Measurements from ENCODE around the gene ZNF19.

ZNF19 gene

DNA sequence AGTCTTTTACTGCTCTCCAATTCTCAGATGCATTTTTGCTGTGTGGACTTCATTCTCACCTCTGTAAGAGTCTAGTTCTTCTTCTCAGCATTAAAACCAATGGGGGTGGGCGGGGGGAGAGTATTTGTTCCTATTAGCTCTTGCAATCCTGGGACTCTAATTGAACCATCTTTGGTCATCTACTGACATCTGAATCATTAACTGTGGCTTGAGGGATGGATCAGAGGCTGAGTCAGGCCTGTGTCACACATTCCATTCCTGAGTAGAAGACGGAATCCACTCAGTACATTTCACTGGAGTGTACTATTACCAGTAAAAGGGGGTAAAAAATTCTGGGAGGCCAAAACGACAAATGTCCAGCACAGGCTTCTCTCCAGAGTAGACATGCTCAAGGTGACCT is 14.3 kb downstream of the ZNF19 start:
- no peak for TF ChIP-seq EZH2phosphoT487 (IDR thresholded peaks at IDR 0.05; ENCODE audit: borderline replicate concordance)
- TF ChIP-seq, protein P1, sequence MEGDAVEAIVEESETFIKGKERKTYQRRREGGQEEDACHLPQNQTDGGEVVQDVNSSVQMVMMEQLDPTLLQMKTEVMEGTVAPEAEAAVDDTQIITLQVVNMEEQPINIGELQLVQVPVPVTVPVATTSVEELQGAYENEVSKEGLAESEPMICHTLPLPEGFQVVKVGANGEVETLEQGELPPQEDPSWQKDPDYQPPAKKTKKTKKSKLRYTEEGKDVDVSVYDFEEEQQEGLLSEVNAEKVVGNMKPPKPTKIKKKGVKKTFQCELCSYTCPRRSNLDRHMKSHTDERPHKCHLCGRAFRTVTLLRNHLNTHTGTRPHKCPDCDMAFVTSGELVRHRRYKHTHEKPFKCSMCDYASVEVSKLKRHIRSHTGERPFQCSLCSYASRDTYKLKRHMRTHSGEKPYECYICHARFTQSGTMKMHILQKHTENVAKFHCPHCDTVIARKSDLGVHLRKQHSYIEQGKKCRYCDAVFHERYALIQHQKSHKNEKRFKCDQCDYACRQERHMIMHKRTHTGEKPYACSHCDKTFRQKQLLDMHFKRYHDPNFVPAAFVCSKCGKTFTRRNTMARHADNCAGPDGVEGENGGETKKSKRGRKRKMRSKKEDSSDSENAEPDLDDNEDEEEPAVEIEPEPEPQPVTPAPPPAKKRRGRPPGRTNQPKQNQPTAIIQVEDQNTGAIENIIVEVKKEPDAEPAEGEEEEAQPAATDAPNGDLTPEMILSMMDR (conservative IDR thresholded peaks at IDR 0.05; ENCODE audit: low read length): no peak
- H3K36me3 ChIP-seq (ENCODE audit: insufficient read depth, low read length): no peaks in the 10 kb centered on the region
- H2AFZ ChIP-seq (ENCODE audit: low read length): no peak overlapping the region
- H3K27me3 ChIP-seq (ENCODE audit: insufficient read depth, low read length, poor library complexity, severe bottlenecking): no peaks in the 10 kb centered on the region
- H3K4me3 ChIP-seq (ENCODE audit: low read length, poor library complexity, severe bottlenecking): no peak overlapping the region
- H3K9me2 ChIP-seq (replicated peaks; ENCODE audit: low read depth, low read length): no peaks in the 10 kb centered on the region
- no peak overlapping the region for H3K4me2 ChIP-seq (ENCODE audit: low read depth, low read length, poor library complexity, severe bottlenecking)
- H4K20me1 ChIP-seq (ENCODE audit: insufficient read depth, low read length, poor library complexity, severe bottlenecking): no peaks in the 10 kb centered on the region
- no peaks in the 10 kb centered on the region for H3K79me2 ChIP-seq (ENCODE audit: insufficient read depth, low read length)
- H3K9ac ChIP-seq (ENCODE audit: low read depth, low read length, poor library complexity, severe bottlenecking): no peak overlapping the region
- H3K9me3 ChIP-seq (ENCODE audit: insufficient read depth, low read depth, low read length): no peaks in the 10 kb centered on the region
- H3K4me1 ChIP-seq (ENCODE audit: insufficient read depth, low read length, poor library complexity, severe bottlenecking): no peaks in the 10 kb centered on the region
- no peaks in the 10 kb centered on the region for H3F3A ChIP-seq (ENCODE audit: low read depth)

DNA sequence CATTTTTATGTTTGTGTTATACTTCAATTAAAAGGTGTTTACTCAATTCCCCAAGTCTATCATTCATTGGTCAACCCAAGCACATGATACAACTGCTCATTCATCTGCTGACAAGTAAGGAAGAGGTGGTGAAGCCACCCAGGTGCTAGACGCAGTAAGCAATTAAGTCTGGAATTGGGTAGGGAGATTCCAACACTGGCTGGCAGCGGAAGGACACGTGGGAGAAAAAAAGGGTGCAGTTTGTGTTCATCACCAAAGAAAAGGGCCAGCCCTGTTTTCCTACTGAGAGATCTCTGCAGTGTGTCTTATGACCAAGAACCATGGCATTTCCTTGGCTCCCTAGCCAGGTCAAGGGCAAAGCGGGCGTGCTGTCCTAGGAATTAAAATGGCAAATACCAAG is 15.2 kb downstream of the ZNF19 start:
- Histone ChIP-seq H2AFZ (ENCODE audit: low read length) (no peak overlapping the region), H3K27me3 (ENCODE audit: insufficient read depth, low read length, poor library complexity, severe bottlenecking) (no peaks in the 10 kb centered on the region), H4K20me1 (ENCODE audit: insufficient read depth, low read length, poor library complexity, severe bottlenecking) (no peaks in the 10 kb centered on the region), H3F3A (ENCODE audit: low read depth) (no peaks in the 10 kb centered on the region), H3K4me2 (ENCODE audit: low read depth, low read length, poor library complexity, severe bottlenecking) (no peak overlapping the region), H3K4me1 (ENCODE audit: insufficient read depth, low read length, poor library complexity, severe bottlenecking) (no peaks in the 10 kb centered on the region), H3K79me2 (ENCODE audit: insufficient read depth, low read length) (no peaks in the 10 kb centered on the region), H3K36me3 (ENCODE audit: insufficient read depth, low read length) (no peaks in the 10 kb centered on the region), H3K9ac (ENCODE audit: low read depth, low read length, poor library complexity, severe bottlenecking) (no peak overlapping the region), H3K9me2 (replicated peaks; ENCODE audit: low read depth, low read length) (no peaks in the 10 kb centered on the region), H3K4me3 (ENCODE audit: low read length, poor library complexity, severe bottlenecking) (no peak overlapping the region), H3K9me3 (ENCODE audit: insufficient read depth, low read depth, low read length) (no peaks in the 10 kb centered on the region)
- TF ChIP-seq EZH2phosphoT487 (IDR thresholded peaks at IDR 0.05; ENCODE audit: borderline replicate concordance): no peak
- TF ChIP-seq, protein P1 (conservative IDR thresholded peaks at IDR 0.05; ENCODE audit: low read length): no peak

DNA sequence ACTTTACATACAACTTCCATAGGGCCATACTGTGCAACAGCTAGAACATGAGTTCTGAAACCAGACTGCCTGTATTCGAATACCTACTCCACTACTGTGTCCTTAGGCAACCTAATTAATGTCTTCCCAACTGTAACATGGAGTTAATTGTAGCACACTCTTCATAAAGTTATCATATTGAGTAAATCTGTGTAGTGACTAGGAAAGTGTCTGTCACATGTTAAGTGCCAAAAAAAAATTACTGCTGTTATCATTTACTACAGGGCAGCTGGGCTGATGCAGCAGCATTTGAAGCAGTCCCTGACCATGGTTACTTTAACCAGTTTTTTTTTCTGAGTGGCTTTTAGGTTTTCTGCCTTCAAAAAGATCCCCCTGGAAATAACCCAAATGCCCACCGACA is 16.2 kb downstream of the ZNF19 start:
- no peak overlapping the region for H2AFZ ChIP-seq (ENCODE audit: low read length)
- H3K4me2 ChIP-seq (ENCODE audit: low read depth, low read length, poor library complexity, severe bottlenecking): no peak overlapping the region
- H3K4me1 ChIP-seq (ENCODE audit: insufficient read depth, low read length, poor library complexity, severe bottlenecking): no peaks in the 10 kb centered on the region
- TF ChIP-seq, protein P1 (conservative IDR thresholded peaks at IDR 0.05; ENCODE audit: low read length): no peak
- no peak for TF ChIP-seq EZH2phosphoT487 (IDR thresholded peaks at IDR 0.05; ENCODE audit: borderline replicate concordance)
- H3K36me3 ChIP-seq (ENCODE audit: insufficient read depth, low read length): no peaks in the 10 kb centered on the region
- H3K4me3 ChIP-seq (ENCODE audit: low read length, poor library complexity, severe bottlenecking): no peak overlapping the region
- no peaks in the 10 kb centered on the region for H3K9me3 ChIP-seq (ENCODE audit: insufficient read depth, low read depth, low read length)
- H3K79me2 ChIP-seq (ENCODE audit: insufficient read depth, low read length): no peaks in the 10 kb centered on the region
- no peak overlapping the region for H3K9ac ChIP-seq (ENCODE audit: low read depth, low read length, poor library complexity, severe bottlenecking)
- no peaks in the 10 kb centered on the region for H3F3A ChIP-seq (ENCODE audit: low read depth)
- H4K20me1 ChIP-seq (ENCODE audit: insufficient read depth, low read length, poor library complexity, severe bottlenecking): peaks cover 3% of the 10 kb centered on the region
- no peaks in the 10 kb centered on the region for H3K27me3 ChIP-seq (ENCODE audit: insufficient read depth, low read length, poor library complexity, severe bottlenecking)
- H3K9me2 ChIP-seq (replicated peaks; ENCODE audit: low read depth, low read length): no peaks in the 10 kb centered on the region
